ENCODE measurements around the gene DTD1.

The DTD1 gene, protein sequence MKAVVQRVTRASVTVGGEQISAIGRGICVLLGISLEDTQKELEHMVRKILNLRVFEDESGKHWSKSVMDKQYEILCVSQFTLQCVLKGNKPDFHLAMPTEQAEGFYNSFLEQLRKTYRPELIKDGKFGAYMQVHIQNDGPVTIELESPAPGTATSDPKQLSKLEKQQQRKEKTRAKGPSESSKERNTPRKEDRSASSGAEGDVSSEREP

DNA sequence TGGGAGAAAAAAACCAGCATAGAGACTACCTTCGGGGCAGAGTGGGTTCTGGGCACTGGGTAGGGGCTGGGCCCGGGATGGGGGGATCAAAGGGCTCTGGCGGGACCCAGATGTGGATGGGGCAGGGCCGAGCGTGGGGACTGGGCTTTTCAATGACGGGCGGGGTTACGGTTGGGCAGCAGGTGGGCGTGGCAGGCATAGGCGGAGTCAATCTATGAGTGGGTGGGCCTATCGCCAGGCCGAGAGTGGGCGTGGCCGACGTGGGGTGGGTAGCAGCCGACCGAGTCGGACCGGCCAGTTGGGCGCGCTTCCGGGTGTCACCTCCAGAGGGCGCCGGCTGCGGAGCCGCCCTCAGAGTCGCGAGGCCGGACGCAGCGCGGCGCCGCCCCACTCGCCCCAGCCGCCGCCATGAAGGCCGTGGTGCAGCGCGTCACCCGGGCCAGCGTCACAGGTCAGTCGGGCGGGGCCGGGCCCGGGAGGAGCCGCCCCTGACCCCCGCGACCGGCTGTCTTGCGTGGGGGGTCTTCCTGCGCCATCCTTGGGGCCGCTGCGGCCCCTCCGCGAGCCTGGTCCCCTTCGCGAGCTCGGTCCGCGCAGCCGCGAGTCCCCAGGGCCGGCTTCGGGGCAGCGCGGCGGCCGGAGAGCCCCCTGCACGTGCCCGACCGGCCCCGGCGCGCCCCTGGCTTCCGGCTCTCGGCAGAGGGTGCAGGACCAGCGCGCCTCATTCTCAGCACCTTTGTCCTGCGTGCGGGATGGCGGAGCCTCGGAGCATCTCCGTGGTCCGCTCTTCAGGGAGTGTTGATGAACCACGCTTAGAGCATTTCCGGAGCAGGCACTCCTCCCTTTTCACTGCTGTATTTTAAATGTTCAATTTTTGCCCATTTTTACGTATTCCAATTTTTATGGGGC is at the start of gene DTD1:
DTD1 (plus strand) TSS at position 390 of the 909 bp plus-strand sequence; CDS start at position 409, 19 bp downstream.
- H3K4me3 ChIP-seq (ENCODE audit: low read depth, low read length): peak within 1 kb of the TSS; percentile 80

DNA sequence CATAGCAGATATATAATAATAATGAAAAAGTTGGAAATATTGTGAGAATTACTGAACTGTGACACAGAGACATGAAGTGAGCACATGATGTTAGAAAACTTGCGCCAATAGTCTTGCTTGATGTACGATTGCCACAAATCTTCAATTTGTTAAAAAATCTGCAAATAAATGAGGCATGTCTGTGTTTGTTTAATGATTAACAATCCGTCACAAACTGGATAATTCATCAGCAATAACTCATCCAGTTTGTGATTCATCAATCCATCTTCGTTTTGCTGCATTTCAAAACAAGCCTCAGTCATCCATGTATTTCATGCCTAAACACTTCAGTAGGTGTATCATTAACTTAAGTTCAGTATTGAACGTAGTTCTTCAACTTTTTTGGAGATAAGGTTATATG is 46.1 kb upstream of the DTD1 start:
- no peak overlapping the region for H3K4me3 ChIP-seq (ENCODE audit: low read depth, low read length)

GRCh38 chr20:18543216-18543615 is 44.6 kb upstream of the DTD1 start:
- H3K4me3 ChIP-seq (ENCODE audit: low read depth, low read length): no peak overlapping the region

DNA sequence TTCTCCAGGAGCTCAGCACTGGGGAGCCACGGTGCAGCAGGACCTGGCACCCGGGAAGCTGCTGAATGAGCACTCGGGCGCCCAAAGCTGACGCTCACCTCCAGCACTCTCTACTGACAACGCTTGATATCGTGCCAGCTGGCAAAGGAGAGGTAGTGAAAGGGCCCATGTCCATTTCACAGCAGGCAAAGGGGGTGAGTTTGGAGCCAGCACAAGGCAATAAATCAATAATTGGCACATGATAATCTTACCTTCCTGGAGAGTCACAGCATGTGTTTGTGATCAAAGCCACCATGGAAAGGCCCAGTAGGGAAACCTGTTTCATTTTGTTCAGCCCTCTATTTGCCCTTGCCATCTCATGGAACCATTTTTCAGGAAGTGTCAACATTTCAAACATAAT is 43.9 kb upstream of the DTD1 start:
- H3K4me3 ChIP-seq (ENCODE audit: low read depth, low read length): no peak overlapping the region

DNA sequence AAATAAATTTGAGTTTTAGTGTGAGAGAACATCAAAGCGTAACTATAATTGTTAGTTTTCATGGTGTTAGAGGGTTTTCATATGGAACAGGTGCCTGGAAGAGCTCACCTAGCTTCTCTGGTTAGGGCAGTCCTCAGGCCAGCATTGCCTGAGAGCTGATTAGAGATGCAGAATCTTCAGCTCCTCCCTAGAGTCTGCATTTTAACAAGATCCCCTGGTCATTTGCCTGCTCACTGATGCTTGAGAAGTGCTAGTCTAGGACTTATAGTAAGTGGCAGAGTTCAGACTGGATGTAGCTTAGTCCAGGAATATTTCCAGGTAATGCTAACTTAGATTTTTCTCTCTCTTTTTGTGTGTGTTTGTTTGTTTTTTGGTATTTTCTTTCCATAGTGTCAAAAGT is 42.3 kb upstream of the DTD1 start:
- H3K4me3 ChIP-seq (ENCODE audit: low read depth, low read length): no peak overlapping the region

- no peak overlapping the region for H3K4me3 ChIP-seq (ENCODE audit: low read depth, low read length)
These were observed 39.4 kb upstream of the DTD1 start for GRCh38 chr20:18548465-18548864.

GRCh38 chr20:18553746-18554145 is 34.1 kb upstream of the DTD1 start:
- no peak overlapping the region for H3K4me3 ChIP-seq (ENCODE audit: low read depth, low read length)

DNA sequence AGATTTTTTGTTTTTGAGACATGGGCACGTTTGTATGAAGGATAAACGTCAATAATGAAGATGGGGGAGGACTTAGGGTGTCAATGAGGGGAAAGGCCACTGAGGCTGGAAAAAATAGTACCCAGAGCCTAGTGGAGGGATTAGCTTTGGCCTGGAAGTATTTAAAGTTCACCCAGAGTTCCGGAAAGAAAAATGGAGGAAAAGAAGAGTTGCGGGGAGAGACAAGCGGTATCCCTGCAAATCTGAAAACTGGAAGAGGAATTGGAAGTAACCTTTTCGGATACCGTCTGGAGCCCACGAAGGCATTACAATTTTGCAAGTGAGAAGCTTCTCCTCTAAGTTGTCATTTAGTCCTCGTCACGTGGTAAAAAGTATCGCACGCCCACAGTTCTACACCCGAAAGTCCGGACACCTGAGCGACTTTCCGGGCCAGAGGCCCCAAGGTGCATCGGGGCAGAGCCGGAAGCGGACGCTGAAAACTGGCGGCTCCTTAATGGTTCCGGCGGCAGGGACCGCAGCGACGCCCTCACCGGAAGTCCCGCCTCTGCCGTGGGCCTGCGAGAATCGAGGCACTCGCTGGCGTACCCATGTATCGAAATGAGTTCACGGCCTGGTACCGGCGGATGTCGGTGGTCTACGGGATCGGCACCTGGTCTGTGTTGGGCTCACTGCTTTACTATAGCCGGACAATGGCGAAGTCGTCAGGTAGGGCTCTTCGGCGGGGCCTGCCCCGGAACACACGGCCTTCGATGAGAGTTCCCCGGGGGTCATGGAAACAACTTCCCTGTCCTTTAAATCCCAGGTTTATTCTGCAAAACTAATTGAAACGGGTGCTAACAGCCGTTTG is 20.7 kb upstream of the DTD1 start, which contains the start of gene SMIM26:
SMIM26 (plus strand) TSS at position 541 of the 847 bp plus-strand sequence; CDS start at position 588, 47 bp downstream.
- H3K4me3 ChIP-seq (ENCODE audit: low read depth, low read length): peak within 1 kb of the TSS; percentile 96

GRCh38 chr20:18567739-18568091 is 20.1 kb upstream of the DTD1 start:
- peak overlapping the region; percentile 96 for H3K4me3 ChIP-seq (ENCODE audit: low read depth, low read length)

DNA sequence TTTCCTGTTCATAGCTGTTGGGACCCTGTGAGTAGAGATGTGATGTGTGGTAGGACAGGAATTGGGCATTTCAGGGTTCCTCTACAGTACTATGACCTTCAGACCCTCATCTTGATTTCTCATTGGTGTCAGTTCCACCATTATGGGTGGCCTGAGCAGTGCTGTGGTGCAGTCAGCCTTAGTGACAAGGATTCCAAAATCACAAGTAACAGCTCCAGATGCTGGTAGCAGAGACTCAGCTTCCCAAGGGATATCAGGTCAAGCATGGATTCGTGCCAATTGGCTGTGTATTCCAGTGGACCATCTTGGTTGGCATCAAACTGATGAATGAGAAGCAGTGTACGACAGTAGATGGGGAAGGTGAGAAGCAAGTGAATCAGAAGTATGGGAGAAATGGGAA is 16.8 kb upstream of the DTD1 start:
- H3K4me3 ChIP-seq (ENCODE audit: low read depth, low read length): no peak overlapping the region

GRCh38 chr20:18571578-18571977 is 16.3 kb upstream of the DTD1 start:
- no peak overlapping the region for H3K4me3 ChIP-seq (ENCODE audit: low read depth, low read length)

- H3K4me3 ChIP-seq (ENCODE audit: low read depth, low read length): no peak overlapping the region
These were observed 9.9 kb upstream of the DTD1 start for GRCh38 chr20:18577942-18578341.

GRCh38 chr20:18578581-18578980 is 9.3 kb upstream of the DTD1 start:
- H3K4me3 ChIP-seq (ENCODE audit: low read depth, low read length): no peak overlapping the region

GRCh38 chr20:18580012-18580411 is 7.8 kb upstream of the DTD1 start:
- H3K4me3 ChIP-seq (ENCODE audit: low read depth, low read length): no peak overlapping the region

DNA sequence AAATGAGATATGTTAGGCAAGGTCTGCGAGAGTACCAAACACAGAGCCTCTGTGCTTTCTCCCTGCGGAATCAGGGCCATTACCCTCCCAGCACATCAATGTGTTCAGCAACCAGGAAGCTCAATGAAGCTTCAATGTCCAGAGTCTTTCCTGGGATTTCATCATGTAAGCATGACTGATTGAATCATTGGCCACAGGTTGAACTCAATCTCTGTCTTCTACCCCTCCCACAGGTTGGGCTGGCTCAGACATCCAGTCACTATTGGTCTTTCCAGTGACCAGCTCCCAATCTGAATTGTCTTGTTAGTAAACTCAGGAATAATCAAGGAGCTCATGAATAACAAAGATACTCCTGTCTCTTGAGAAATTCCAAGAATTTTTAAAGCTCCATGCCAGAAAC is 2.7 kb upstream of the DTD1 start:
- no peak overlapping the region for H3K4me3 ChIP-seq (ENCODE audit: low read depth, low read length)

DNA sequence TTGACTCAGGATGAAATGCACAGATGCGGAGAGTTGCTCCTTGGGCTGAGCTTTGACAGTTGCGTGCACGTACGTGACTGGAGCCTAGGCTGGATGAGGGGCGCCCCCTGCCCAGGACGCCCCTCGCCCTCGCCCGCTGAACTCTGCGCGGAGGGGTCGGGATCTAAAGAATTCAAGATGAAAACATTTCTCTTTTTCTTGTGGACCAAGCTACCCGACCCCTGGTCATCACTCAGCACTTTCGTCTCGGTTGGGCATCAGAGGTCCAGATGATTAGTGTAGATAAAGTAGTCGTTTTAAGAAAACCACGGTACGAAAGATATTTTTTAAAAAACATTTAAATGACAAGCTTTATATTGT is 700 bp downstream of the DTD1 start:
- peak overlapping the region; percentile 80 for H3K4me3 ChIP-seq (ENCODE audit: low read depth, low read length)

GRCh38 chr20:18589941-18590674 is 2.3 kb downstream of the DTD1 start:
- no peak overlapping the region for H3K4me3 ChIP-seq (ENCODE audit: low read depth, low read length)

DNA sequence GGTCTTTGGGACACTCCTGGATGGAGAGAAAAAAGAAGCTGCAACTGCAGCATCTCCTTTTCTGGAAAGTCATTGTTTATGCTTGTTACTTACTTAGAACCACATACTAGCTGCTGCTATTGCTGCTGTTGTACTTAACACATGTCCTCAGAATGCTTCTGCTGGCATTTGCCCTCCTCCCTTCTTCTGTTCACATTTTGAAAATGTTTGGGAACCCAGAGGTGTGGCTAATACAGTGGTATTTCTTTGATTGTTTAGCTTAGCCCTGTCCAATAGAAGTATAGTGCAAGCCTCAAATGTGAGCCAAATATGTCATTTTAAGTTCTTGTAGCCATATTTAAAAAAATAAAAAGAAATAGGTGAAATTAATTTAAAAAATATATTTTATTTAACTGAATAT is 8.4 kb downstream of the DTD1 start:
- no peak overlapping the region for H3K4me3 ChIP-seq (ENCODE audit: low read depth, low read length)

DNA sequence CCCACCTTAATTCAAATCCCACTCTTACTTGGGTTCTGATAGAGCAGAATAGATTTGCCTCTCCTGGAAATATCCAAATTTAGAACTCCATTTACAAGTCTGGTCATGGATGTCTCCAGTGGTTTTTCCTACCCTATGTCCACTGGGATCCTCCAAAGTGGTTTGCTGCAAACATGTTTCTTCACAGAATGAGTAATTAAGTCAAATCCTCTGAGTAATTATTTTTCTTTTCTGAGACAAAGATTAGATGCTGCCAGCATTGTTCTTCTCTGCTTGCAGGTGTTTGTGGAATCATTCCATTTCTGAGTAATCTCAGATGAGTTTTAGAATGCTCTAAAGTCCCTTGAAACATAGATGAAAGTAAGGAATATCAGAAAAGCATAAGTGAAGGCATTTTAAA is 21.9 kb downstream of the DTD1 start:
- no peak overlapping the region for H3K4me3 ChIP-seq (ENCODE audit: low read depth, low read length)

GRCh38 chr20:18611492-18611891 is 23.6 kb downstream of the DTD1 start:
- no peak overlapping the region for H3K4me3 ChIP-seq (ENCODE audit: low read depth, low read length)

GRCh38 chr20:18613553-18613952 is 25.7 kb downstream of the DTD1 start:
- H3K4me3 ChIP-seq (ENCODE audit: low read depth, low read length): no peak overlapping the region
